ENCODE measurements around the gene CETN2. TPM values are rescaled to one million over a fixed set of nuclear protein-coding genes. Genes with fewer than 3 reads are reported as not detected.

The CETN2 gene
- total RNA-seq = 10 to 100 TPM in 1 of 5 experiments, 1 to 10 TPM in 4; 7.0 to 10.9 (median 7.6) TPM
- polyA plus RNA-seq = 10 to 100 TPM; 27.0 to 28.2 TPM
- total RNA-seq = 5.9 reads per million, percentile 27 among the genes with 10 or more reads in this experiment

GRCh38 chrX:152830312-152831305, at the start of gene CETN2, which contains the start of gene NSDHL:
Gene CETN2 (minus strand): TSS chrX:152830757. CDS start chrX:152830710, 47 bp downstream.
Gene NSDHL (plus strand): TSS chrX:152831063. CDS start chrX:152846325, 15,262 bp downstream.
- peaks cover 6 to 9% of the 10 kb centered on the region in 2 donors for H3K4me1 ChIP-seq (ENCODE audit: control insufficient read depth in 2 of 2, insufficient read depth in 2 of 2, low read length in 2 of 2)
- H3K27me3 ChIP-seq (ENCODE audit: control insufficient read depth in 2 of 2, insufficient read depth in 2 of 2, low read length in 2 of 2) = no peaks in the 10 kb centered on the region
- intact Hi-C loops (cut with micrococcal nuclease) = loop anchor here (1.0 to 10.0 kb wide), 4 partner anchors 111 to 1846 kb away; partner anchors contain the start of genes HMGB3 (in 2 of the 2), VMA21 (in 1 of the 2) and ZNF275 (in 1 of the 2)
- peak within 1 kb of the TSS; percentile 52 to 98 (median 94) for H3K27ac Mint-ChIP-seq
- no peaks in the 10 kb centered on the region for H3K9me3 ChIP-seq (ENCODE audit: control insufficient read depth in 2 of 3, low read length in 3 of 3)
- peaks cover 0 to 11% (median 0%) of the 10 kb centered on the region in 5 donors for H3K36me3 Mint-ChIP-seq
- peak within 1 kb of the TSS; percentile 82 for H3K27ac ChIP-seq (ENCODE audit: low read depth, low read length)
- ATAC-seq (peak; percentile 98), DNase-seq (peak; percentile 83 to 95 (median 92))
- no peaks in the 10 kb centered on the region for H3K27me3 Mint-ChIP-seq
- peak within 1 kb of the TSS; percentile 87 to 98 (median 92) for H3K4me3 Mint-ChIP-seq
- peak within 1 kb of the TSS; percentile 67 for H3K4me3 ChIP-seq (ENCODE audit: low read length)
- POLR2A ChIA-PET = no interaction called here
- peaks cover 11 to 28% (median 26%) of the 10 kb centered on the region in 7 donors for H3K4me1 Mint-ChIP-seq
- CTCF ChIA-PET = no interaction called here
- H3K36me3 ChIP-seq (ENCODE audit: control insufficient read depth in 2 of 3, insufficient read depth in 3 of 3, low read length in 3 of 3) = no peaks in the 10 kb centered on the region
- H3K9me3 Mint-ChIP-seq = peaks cover 0 to 3% (median 0%) of the 10 kb centered on the region in 11 donors

GRCh38 chrX:152878976-152879755, 48.6 kb upstream of the CETN2 start:
- CTCF ChIA-PET = no interaction called here
- no peak overlapping the region for H3K27ac ChIP-seq (ENCODE audit: low read depth, low read length)
- H3K9me3 ChIP-seq (ENCODE audit: control insufficient read depth in 2 of 3, low read length in 3 of 3) = no peaks in the 10 kb centered on the region
- H3K4me3 ChIP-seq (ENCODE audit: low read length) = no peak overlapping the region
- H3K4me1 ChIP-seq (ENCODE audit: control insufficient read depth in 2 of 2, insufficient read depth in 2 of 2, low read length in 2 of 2) = no peaks in the 10 kb centered on the region
- no peak overlapping the region for H3K27ac Mint-ChIP-seq
- H3K9me3 Mint-ChIP-seq = peaks cover 0 to 6% (median 0%) of the 10 kb centered on the region in 11 donors
- no peaks in the 10 kb centered on the region for H3K36me3 ChIP-seq (ENCODE audit: control insufficient read depth in 2 of 3, insufficient read depth in 3 of 3, low read length in 3 of 3)
- H3K36me3 Mint-ChIP-seq = no peaks in the 10 kb centered on the region
- no peaks in the 10 kb centered on the region for H3K27me3 Mint-ChIP-seq
- H3K4me1 Mint-ChIP-seq = peaks cover 0 to 4% (median 0%) of the 10 kb centered on the region in 7 donors
- ATAC-seq = no peak
- H3K27me3 ChIP-seq (ENCODE audit: control insufficient read depth in 2 of 2, insufficient read depth in 2 of 2, low read length in 2 of 2) = no peaks in the 10 kb centered on the region
- DNase-seq = no peak
- H3K4me3 Mint-ChIP-seq = no peak overlapping the region
- intact Hi-C loops (cut with micrococcal nuclease) = no loop called here
- POLR2A ChIA-PET = no interaction called here

- peaks cover 1 to 8% (median 5%) of the 10 kb centered on the region in 7 donors for H3K4me1 Mint-ChIP-seq
- Histone ChIP-seq H3K4me3 (ENCODE audit: low read length) (no peak overlapping the region), H3K9me3 (ENCODE audit: control insufficient read depth in 2 of 3, low read length in 3 of 3) (no peaks in the 10 kb centered on the region), H3K27me3 (ENCODE audit: control insufficient read depth in 2 of 2, insufficient read depth in 2 of 2, low read length in 2 of 2) (no peaks in the 10 kb centered on the region), H3K36me3 (ENCODE audit: control insufficient read depth in 2 of 3, insufficient read depth in 3 of 3, low read length in 3 of 3) (no peaks in the 10 kb centered on the region), H3K4me1 (ENCODE audit: control insufficient read depth in 2 of 2, insufficient read depth in 2 of 2, low read length in 2 of 2) (no peaks in the 10 kb centered on the region), H3K27ac (ENCODE audit: low read depth, low read length) (no peak overlapping the region)
- DNase-seq = no peak
- no peaks in the 10 kb centered on the region for H3K27me3 Mint-ChIP-seq
- no peak overlapping the region for H3K27ac Mint-ChIP-seq
- ATAC-seq = no peak
- intact Hi-C loops (cut with micrococcal nuclease) = no loop called here
- ChIA-PET CTCF (no interaction called here), POLR2A (no interaction called here)
- H3K4me3 Mint-ChIP-seq = no peak overlapping the region
- no peaks in the 10 kb centered on the region for H3K36me3 Mint-ChIP-seq
- peaks cover 0 to 4% (median 0%) of the 10 kb centered on the region in 11 donors for H3K9me3 Mint-ChIP-seq
These were observed 46.6 kb upstream of the CETN2 start for GRCh38 chrX:152876931-152877840.

DNA sequence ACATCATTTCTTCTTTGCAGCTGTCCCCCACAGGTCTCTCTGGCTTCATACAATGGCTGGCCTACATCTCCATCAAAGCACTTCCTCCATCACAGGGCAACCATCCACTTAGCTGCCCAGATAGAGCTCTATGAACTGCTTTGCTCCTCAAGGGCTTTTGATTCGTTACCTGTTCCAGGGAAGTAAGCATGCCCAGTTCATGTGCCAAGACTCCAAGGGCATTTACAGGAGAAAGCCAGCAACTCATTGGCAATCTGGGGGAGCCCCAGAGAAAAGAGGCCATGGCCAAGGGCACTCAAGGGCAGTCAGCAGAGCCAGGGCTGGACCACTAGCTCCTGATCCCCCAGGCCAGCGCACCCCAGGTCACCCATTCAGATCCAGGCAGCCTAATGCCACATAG, 42.8 kb upstream of the CETN2 start:
- peaks cover 0 to 13% (median 0%) of the 10 kb centered on the region in 5 donors for H3K36me3 Mint-ChIP-seq
- no peaks in the 10 kb centered on the region for H3K27me3 Mint-ChIP-seq
- Histone ChIP-seq H3K27me3 (ENCODE audit: control insufficient read depth in 2 of 2, insufficient read depth in 2 of 2, low read length in 2 of 2) (no peaks in the 10 kb centered on the region), H3K36me3 (ENCODE audit: control insufficient read depth in 2 of 3, insufficient read depth in 3 of 3, low read length in 3 of 3) (peaks cover 0 to 6% (median 0%) of the 10 kb centered on the region in 3 experiments), H3K27ac (ENCODE audit: low read depth, low read length) (no peak overlapping the region), H3K9me3 (ENCODE audit: control insufficient read depth in 2 of 3, low read length in 3 of 3) (no peaks in the 10 kb centered on the region), H3K4me1 (ENCODE audit: control insufficient read depth in 2 of 2, insufficient read depth in 2 of 2, low read length in 2 of 2) (no peaks in the 10 kb centered on the region), H3K4me3 (ENCODE audit: low read length) (no peak overlapping the region)
- POLR2A ChIA-PET = no interaction called here
- H3K4me1 Mint-ChIP-seq = peaks cover 5 to 12% (median 10%) of the 10 kb centered on the region in 7 donors
- ATAC-seq (no peak), DNase-seq (no peak)
- no peak overlapping the region for H3K4me3 Mint-ChIP-seq
- intact Hi-C loops (cut with micrococcal nuclease) = no loop called here
- CTCF ChIA-PET = no interaction called here
- peak overlapping the region in 1 of 9 donors; percentile 78 for H3K27ac Mint-ChIP-seq
- H3K9me3 Mint-ChIP-seq = peaks cover 0 to 4% (median 0%) of the 10 kb centered on the region in 11 donors

DNA sequence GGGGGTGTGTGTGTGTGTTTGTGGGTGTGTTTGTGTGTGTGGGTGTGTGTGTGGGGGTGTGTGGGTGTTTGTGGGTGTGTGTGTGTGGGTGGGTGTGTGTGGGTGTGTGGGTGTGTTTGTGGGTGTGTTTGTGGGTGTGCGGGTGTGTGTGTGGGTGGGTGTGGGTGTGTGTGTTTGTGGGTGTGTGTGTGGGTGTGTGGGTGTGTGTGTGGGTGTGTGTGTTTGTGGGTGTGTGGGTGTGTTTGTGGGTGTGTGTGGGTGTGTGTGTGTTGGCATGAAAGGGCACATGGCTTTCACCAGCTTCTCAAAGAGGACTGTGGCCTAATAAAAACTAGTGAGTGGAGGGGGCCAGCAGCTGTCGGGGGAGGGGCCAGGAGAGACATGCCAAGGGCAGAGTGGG, 42.0 kb upstream of the CETN2 start:
- Histone ChIP-seq H3K27me3 (ENCODE audit: control insufficient read depth in 2 of 2, insufficient read depth in 2 of 2, low read length in 2 of 2) (no peaks in the 10 kb centered on the region), H3K36me3 (ENCODE audit: control insufficient read depth in 2 of 3, insufficient read depth in 3 of 3, low read length in 3 of 3) (peaks cover 0 to 11% (median 0%) of the 10 kb centered on the region in 3 experiments), H3K4me1 (ENCODE audit: control insufficient read depth in 2 of 2, insufficient read depth in 2 of 2, low read length in 2 of 2) (no peaks in the 10 kb centered on the region), H3K27ac (ENCODE audit: low read depth, low read length) (no peak overlapping the region), H3K9me3 (ENCODE audit: control insufficient read depth in 2 of 3, low read length in 3 of 3) (no peaks in the 10 kb centered on the region), H3K4me3 (ENCODE audit: low read length) (no peak overlapping the region)
- H3K27ac Mint-ChIP-seq = peak overlapping the region in 1 of 9 donors; percentile 43
- no peaks in the 10 kb centered on the region for H3K27me3 Mint-ChIP-seq
- intact Hi-C loops (cut with micrococcal nuclease) = no loop called here
- peaks cover 5 to 12% (median 10%) of the 10 kb centered on the region in 7 donors for H3K4me1 Mint-ChIP-seq
- no peak overlapping the region for H3K4me3 Mint-ChIP-seq
- ChIA-PET POLR2A (no interaction called here), CTCF (no interaction called here)
- ATAC-seq = no peak
- H3K36me3 Mint-ChIP-seq = peaks cover 0 to 13% (median 0%) of the 10 kb centered on the region in 5 donors
- H3K9me3 Mint-ChIP-seq = peaks cover 0 to 4% (median 0%) of the 10 kb centered on the region in 11 donors
- no peak for DNase-seq

All from naive thymus-derived CD4-positive, alpha-beta T cell (primary cell).